Activated T-cell treated with anti-CD3 and anti-CD28 coated beads for 1 hour (primary cell): Measurements from ENCODE around the gene RAPSN.

Experiments
- DNase-seq: peaks from one replicate; pipeline ENCODE4 v3.0.0-alpha.2; 2020; ENCODE audit warnings: low read depth

RAPSN gene

GRCh38 chr11:47389577-47390421 is 59.1 kb downstream of the RAPSN start:
- no peak for DNase-seq

- no peak for DNase-seq
Observed at GRCh38 chr11:47388697-47389576, 60.0 kb downstream of the RAPSN start.

DNA sequence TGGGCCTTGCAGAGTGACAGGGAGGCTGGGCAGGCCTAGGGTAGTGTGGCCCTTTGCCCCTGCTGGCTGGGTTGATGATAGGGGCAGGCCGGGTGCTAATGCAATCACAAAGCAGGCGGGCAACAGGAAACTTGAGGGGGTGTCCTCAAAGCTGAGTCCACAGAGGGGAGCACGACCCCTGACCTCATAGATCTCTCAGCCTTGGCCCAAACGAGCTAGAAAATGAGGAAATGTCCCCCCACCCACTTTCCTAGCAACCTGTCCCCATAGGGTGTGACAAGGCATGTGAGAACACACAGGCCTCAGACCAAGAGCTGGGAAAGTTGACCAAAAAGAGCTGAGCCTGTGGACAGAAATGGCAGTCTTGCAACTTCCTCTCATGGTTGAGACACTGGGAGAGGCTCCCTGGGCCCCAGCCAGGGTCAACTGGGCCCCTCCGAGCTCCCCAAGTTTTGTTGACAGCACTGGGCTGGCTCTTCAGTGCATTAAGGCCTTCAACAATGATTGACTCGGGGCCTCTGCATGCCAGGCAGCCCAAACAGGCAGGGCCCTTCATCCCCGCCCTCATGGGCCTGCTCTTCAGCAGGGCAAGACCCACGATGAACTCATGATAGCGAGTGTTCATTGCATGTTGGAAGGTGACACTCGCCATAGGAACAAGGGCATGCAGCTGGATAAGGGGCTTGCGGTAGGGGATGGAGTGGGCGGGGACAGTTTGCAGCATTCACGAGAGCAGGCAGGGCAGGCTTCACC is 60.8 kb downstream of the RAPSN start:
- DNase-seq: no peak
